ENCODE measurements around the gene KIAA2012.

DNA sequence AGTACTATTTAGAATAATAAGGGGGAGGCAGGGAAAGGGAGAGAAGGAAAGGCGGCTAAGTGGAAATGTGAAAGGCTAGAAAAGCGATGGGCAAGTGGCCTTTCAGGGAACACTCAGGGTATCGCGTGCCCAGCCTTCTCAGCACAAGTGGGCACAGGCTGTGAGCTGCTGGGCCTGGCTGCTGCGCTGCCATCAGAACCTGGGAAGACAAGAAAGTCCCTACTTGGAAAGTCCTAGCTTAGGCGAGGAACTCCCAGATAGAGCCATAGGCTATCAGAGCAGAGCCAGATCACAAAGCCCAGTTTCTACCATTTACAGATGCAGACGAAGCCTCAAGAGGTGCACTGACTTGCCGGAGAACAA, 49.2 kb upstream of the KIAA2012 start:
- TF ChIP-seq, protein P1, sequence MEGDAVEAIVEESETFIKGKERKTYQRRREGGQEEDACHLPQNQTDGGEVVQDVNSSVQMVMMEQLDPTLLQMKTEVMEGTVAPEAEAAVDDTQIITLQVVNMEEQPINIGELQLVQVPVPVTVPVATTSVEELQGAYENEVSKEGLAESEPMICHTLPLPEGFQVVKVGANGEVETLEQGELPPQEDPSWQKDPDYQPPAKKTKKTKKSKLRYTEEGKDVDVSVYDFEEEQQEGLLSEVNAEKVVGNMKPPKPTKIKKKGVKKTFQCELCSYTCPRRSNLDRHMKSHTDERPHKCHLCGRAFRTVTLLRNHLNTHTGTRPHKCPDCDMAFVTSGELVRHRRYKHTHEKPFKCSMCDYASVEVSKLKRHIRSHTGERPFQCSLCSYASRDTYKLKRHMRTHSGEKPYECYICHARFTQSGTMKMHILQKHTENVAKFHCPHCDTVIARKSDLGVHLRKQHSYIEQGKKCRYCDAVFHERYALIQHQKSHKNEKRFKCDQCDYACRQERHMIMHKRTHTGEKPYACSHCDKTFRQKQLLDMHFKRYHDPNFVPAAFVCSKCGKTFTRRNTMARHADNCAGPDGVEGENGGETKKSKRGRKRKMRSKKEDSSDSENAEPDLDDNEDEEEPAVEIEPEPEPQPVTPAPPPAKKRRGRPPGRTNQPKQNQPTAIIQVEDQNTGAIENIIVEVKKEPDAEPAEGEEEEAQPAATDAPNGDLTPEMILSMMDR (IDR thresholded peaks at IDR 0.05; ENCODE audit: low read depth, low read length) = no peak
- TF ChIP-seq POLR2A (IDR thresholded peaks at IDR 0.05; ENCODE audit: extremely low read depth, insufficient read length) = no peak
- TF ChIP-seq MAX (IDR thresholded peaks at IDR 0.05; ENCODE audit: low read depth, low read length) = no peak

Data from NB4 (cell line).